BLaER1 treated with 17β-estradiol and CSF1 and Interleukin-3, amounts not matched to agents 10 nM and 100 nM (cell line): ENCODE measurements around the gene KLHL36.
A peak's percentile ranks its signal among the peaks of the same experiment; 100 is the strongest.
"Not testable (repeated sequence)": the region's sequence is repeated elsewhere in the genome, so short reads cannot be mapped to it uniquely, and the experiment has no call there.

Experiments
- H3K27ac ChIP-seq, 11 experiments: shearing (Covaris generic); formaldehyde crosslinking; 2 replicates each; pipeline ENCODE4 v1.8.1; 2022
- H3K27me3 ChIP-seq, 11 experiments: shearing (Covaris generic); formaldehyde crosslinking; 2 replicates each; pipeline ENCODE4 v1.8.1; 2022
- H3K36me3 ChIP-seq, 11 experiments: shearing (Covaris generic); formaldehyde crosslinking; 2 replicates each; pipeline ENCODE4 v1.8.1; 2022
- H3K4me1 ChIP-seq, 10 experiments: shearing (Covaris generic); formaldehyde crosslinking; 2 replicates each; pipeline ENCODE4 v1.8.1; 2022
- H3K4me2 ChIP-seq, 11 experiments: shearing (Covaris generic); formaldehyde crosslinking; 2 replicates each; pipeline ENCODE4 v1.8.1; 2022
- H3K4me3 ChIP-seq, 10 experiments: shearing (Covaris generic); formaldehyde crosslinking; 2 replicates each; pipeline ENCODE4 v1.8.1; 2022
- H3K9ac ChIP-seq, 11 experiments: shearing (Covaris generic); formaldehyde crosslinking; 2 replicates each; pipeline ENCODE4 v1.8.1; 2022
- H3K9me3 ChIP-seq, 11 experiments: shearing (Covaris generic); formaldehyde crosslinking; replicated peaks in 1 of 11; 2 replicates each; pipeline ENCODE4 v1.8.1; 2022
- H4K20me1 ChIP-seq, 11 experiments: shearing (Covaris generic); formaldehyde crosslinking; 2 replicates each; pipeline ENCODE4 v1.8.1; 2022
- Cebpa-rat ChIP-seq, 11 experiments: shearing (Covaris generic); IDR thresholded peaks; 2 replicates each; pipeline ENCODE4 v1.8.1; 2022

The KLHL36 gene

GRCh38 chr16:84688163-84688562, 39.9 kb downstream of the KLHL36 start:
- Histone ChIP-seq H3K4me3 (peak overlapping the region in 7 of 10 experiments; percentile 11 to 33 (median 21); a peak in 6 of 20 replicates), H3K4me2 (peak overlapping the region in 10 of 11 experiments; percentile 11 to 78 (median 64); a peak in 18 of 22 replicates), H3K27ac (peak overlapping the region in 10 of 11 experiments; percentile 63 to 85 (median 78); a peak in 21 of 22 replicates), H3K9me3 (peaks cover 9 to 50% (median 33%) of the 10 kb centered on the region in 11 experiments; a peak in 21 of 22 replicates), H3K4me1 (peaks cover 40 to 84% (median 65%) of the 10 kb centered on the region in 10 experiments), H3K9ac (peak overlapping the region in 8 of 11 experiments; percentile 22 to 67 (median 54); a peak in 12 of 22 replicates)
- H3K27me3 ChIP-seq, H3K36me3 ChIP-seq, H4K20me1 ChIP-seq: not testable (repeated sequence)
- peak in 1 of 11 experiments; percentile 4; a peak in 1 of 22 replicates for TF ChIP-seq Cebpa-rat (IDR thresholded peaks at IDR 0.05)

GRCh38 chr16:84689111-84689510, 40.8 kb downstream of the KLHL36 start:
- H3K4me3 ChIP-seq = peak overlapping the region in 3 of 10 experiments; percentile 21 to 33 (median 26); a peak in 5 of 20 replicates
- no peak for TF ChIP-seq Cebpa-rat (IDR thresholded peaks at IDR 0.05)
- no peaks in the 10 kb centered on the region for H4K20me1 ChIP-seq
- H3K4me2 ChIP-seq = peak overlapping the region in 3 of 11 experiments; percentile 4 to 73 (median 5); a peak in 1 of 22 replicates
- no peak overlapping the region for H3K9ac ChIP-seq
- peak overlapping the region in 9 of 11 experiments; percentile 68 to 85 (median 79); a peak in 19 of 22 replicates for H3K27ac ChIP-seq
- H3K27me3 ChIP-seq = no peaks in the 10 kb centered on the region
- peaks cover 0 to 8% (median 0%) of the 10 kb centered on the region in 11 experiments; a peak in 2 of 22 replicates for H3K36me3 ChIP-seq
- peaks cover 40 to 88% (median 67%) of the 10 kb centered on the region in 10 experiments for H3K4me1 ChIP-seq
- peaks cover 9 to 50% (median 33%) of the 10 kb centered on the region in 11 experiments; a peak in 21 of 22 replicates for H3K9me3 ChIP-seq

- H3K27ac ChIP-seq = peak overlapping the region in 7 of 11 experiments; percentile 31 to 85 (median 80); a peak in 10 of 22 replicates
Observed at GRCh38 chr16:84690088-84690819, 41.9 kb downstream of the KLHL36 start.

DNA sequence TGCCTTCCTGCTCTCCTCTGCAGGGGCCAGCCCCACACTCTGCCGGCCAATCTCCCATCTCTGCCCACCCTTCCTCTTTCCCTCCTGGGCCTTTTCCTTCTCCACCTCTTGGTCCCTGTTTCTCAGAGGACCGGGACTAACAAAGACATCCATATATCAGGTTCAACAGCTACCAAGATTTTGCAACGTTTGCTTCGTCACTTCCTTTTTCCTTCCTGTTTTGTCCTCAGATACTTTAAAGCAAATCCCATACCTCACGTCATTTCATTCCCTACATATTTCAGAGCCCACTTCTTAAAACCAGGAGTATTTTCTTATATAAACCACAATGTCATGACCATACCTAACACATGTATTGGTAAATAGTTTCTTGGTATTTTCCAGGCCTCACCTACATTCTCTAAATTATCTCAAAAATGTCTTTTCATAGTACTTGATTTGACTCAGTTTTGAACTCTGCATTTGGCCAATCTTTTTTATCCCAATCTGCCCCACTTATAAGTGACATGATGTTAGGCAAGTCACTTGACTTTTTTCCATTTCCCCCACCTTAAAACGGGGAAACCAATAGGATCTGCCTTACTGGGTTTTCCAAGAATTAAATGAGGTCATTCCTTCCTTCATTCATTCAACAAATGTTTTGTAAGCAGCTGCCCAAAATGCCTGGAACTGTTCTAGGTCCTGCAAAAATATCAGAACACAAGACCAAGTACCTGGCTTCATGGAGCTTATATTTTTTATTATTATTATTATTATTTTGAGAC, 44.3 kb downstream of the KLHL36 start:
- Histone ChIP-seq H3K4me2 (peak overlapping the region; percentile 60 to 86 (median 79)), H3K9me3 (peaks cover 9 to 43% (median 33%) of the 10 kb centered on the region in 11 experiments; a peak in 21 of 22 replicates), H4K20me1 (no peaks in the 10 kb centered on the region), H3K27ac (peak overlapping the region; percentile 6 to 83 (median 74); a peak in 21 of 22 replicates), H3K4me3 (peak overlapping the region in 5 of 10 experiments; percentile 3 to 50 (median 38); a peak in 5 of 20 replicates), H3K27me3 (no peaks in the 10 kb centered on the region), H3K9ac (peak overlapping the region in 6 of 11 experiments; percentile 41 to 61 (median 56); a peak in 10 of 22 replicates), H3K36me3 (peaks cover 0 to 8% (median 0%) of the 10 kb centered on the region in 11 experiments; a peak in 2 of 22 replicates), H3K4me1 (peaks cover 24 to 60% (median 48%) of the 10 kb centered on the region in 10 experiments)
- peak in 3 of 11 experiments; percentile 17 to 40 (median 23); a peak in 1 of 22 replicates for TF ChIP-seq Cebpa-rat (IDR thresholded peaks at IDR 0.05)

More at GRCh38 chr16:84690088-84690819, 41.9 kb downstream of the KLHL36 start:
- Histone ChIP-seq H3K9ac (no peak overlapping the region), H3K4me3 (0 out of 20 replicates have a peak overlapping the region, but pooled peaks of 1 of the 10 experiments have one; percentile 2), H3K4me2 (peak overlapping the region; percentile 13 to 86 (median 79); a peak in 19 of 22 replicates), H3K9me3 (peaks cover 9 to 50% (median 33%) of the 10 kb centered on the region in 11 experiments; a peak in 21 of 22 replicates), H3K4me1 (peaks cover 40 to 82% (median 67%) of the 10 kb centered on the region in 10 experiments), H4K20me1 (no peaks in the 10 kb centered on the region), H3K36me3 (peaks cover 0 to 8% (median 0%) of the 10 kb centered on the region in 11 experiments; a peak in 2 of 22 replicates), H3K27me3 (no peaks in the 10 kb centered on the region)
- TF ChIP-seq Cebpa-rat (IDR thresholded peaks at IDR 0.05) = no peak

DNA sequence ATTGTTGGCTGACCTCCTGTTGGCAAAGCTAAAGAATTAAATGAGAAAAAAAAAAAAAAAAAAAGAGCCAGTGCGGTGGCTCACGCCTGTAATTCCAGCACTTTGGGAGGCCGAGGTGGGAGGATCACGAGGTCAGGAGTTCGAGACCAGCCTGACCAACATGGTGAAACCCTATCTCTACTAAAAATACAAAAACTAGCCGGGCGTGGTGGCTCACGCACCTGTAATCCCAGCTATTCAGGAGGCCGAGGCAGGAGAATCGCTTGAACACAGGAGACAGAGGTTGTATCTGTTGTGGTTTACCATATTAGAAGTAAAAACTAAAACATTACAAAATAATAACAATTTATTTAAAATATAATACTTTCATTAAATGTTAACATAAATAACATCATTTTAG, 45.6 kb downstream of the KLHL36 start:
- not testable (repeated sequence) for H4K20me1 ChIP-seq, H3K4me3 ChIP-seq, H3K4me2 ChIP-seq, H3K9ac ChIP-seq, H3K27me3 ChIP-seq, H3K36me3 ChIP-seq
- H3K4me1 ChIP-seq = peaks cover 17 to 51% (median 40%) of the 10 kb centered on the region in 10 experiments
- H3K9me3 ChIP-seq = peaks cover under 1 to 33% (median 23%) of the 10 kb centered on the region in 11 experiments; a peak in 19 of 22 replicates
- H3K27ac ChIP-seq = peak overlapping the region in 1 of 11 experiments; percentile 80; a peak in 1 of 22 replicates

DNA sequence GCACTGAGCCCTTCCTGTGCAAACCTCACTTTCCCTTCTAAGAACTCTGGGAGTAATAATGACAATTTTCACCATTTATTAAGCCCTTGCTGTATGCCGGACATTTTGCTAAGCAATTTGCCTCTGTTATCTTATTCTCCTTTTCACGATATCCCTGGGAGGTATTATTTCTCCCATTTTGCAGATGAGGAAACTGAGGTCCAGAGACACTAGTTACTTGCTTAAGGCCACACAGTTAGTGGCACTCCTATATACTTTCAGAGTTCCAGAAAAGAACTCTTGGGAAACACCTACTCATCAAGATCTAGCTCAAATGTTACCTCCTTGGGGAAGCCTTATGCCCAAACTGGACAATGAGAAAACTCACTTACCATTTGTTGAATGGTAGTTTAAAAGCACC, 46.7 kb downstream of the KLHL36 start:
- Histone ChIP-seq H3K9me3 (peaks cover 0 to 22% (median 12%) of the 10 kb centered on the region in 11 experiments; a peak in 13 of 22 replicates), H3K4me1 (peaks cover 24 to 47% (median 39%) of the 10 kb centered on the region in 10 experiments), H3K27me3 (no peaks in the 10 kb centered on the region), H3K27ac (no peak overlapping the region), H4K20me1 (peaks cover 0 to under 1% (median 0%) of the 10 kb centered on the region in 11 experiments; a peak in 3 of 22 replicates), H3K36me3 (0 out of 22 replicates have a peak, but pooled peaks cover 0 to under 1% (median 0%) of the 10 kb centered on the region in 11 experiments), H3K4me2 (no peak overlapping the region), H3K4me3 (no peak overlapping the region), H3K9ac (no peak overlapping the region)
- TF ChIP-seq Cebpa-rat (IDR thresholded peaks at IDR 0.05) = no peak

DNA sequence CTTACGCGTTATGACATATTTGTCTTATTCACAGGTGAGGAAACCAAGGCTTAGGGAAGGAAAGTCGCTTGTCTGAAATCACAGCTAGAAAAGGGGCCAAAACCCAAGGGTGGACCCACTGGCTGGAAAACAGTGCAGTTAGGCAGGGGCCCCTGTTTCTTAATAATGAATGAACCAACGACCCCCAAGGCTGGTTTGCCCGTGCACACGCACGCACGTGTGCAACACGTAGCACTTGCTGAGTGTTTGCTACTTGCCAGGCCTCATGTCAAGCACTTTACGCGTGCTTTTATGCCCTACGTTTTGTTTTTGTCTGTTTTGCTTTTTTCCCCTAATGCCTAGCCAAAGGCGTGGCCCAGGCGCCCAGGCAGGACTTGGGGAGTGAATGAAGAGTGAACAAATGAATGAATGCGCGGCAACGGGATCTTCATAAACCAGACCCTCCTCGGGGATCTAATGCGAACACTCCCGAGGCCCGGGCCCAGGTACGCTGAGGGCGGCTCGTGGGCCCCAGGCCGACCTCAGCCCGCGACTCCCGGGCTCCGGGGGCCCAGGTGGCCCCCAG, 50.9 kb downstream of the KLHL36 start:
- Histone ChIP-seq H3K27ac (peak overlapping the region; percentile 49 to 99 (median 97); a peak in 21 of 22 replicates), H3K36me3 (peaks cover 0 to 9% (median under 1%) of the 10 kb centered on the region in 11 experiments; a peak in 4 of 22 replicates), H3K4me3 (peak overlapping the region; percentile 93 to 100 (median 99)), H3K9me3 (no peaks in the 10 kb centered on the region), H3K27me3 (no peaks in the 10 kb centered on the region), H3K4me2 (peak overlapping the region; percentile 87 to 98 (median 95)), H3K4me1 (peaks cover 33 to 41% (median 38%) of the 10 kb centered on the region in 10 experiments), H3K9ac (peak overlapping the region; percentile 95 to 99 (median 98)), H4K20me1 (peaks cover 24 to 43% (median 42%) of the 10 kb centered on the region in 11 experiments; a peak in 21 of 22 replicates)
- TF ChIP-seq Cebpa-rat (IDR thresholded peaks at IDR 0.05) = no peak
